ENCODE measurements around the gene CES3. TPM values are rescaled to one million over a fixed set of nuclear protein-coding genes. Genes with fewer than 3 reads are reported as not detected.

CES3 gene
- polyA plus RNA-seq, 1 donor (not counting 4 experiments of a cell fraction or from before 2014, with no cell fraction given): 1.5 TPM

DNA sequence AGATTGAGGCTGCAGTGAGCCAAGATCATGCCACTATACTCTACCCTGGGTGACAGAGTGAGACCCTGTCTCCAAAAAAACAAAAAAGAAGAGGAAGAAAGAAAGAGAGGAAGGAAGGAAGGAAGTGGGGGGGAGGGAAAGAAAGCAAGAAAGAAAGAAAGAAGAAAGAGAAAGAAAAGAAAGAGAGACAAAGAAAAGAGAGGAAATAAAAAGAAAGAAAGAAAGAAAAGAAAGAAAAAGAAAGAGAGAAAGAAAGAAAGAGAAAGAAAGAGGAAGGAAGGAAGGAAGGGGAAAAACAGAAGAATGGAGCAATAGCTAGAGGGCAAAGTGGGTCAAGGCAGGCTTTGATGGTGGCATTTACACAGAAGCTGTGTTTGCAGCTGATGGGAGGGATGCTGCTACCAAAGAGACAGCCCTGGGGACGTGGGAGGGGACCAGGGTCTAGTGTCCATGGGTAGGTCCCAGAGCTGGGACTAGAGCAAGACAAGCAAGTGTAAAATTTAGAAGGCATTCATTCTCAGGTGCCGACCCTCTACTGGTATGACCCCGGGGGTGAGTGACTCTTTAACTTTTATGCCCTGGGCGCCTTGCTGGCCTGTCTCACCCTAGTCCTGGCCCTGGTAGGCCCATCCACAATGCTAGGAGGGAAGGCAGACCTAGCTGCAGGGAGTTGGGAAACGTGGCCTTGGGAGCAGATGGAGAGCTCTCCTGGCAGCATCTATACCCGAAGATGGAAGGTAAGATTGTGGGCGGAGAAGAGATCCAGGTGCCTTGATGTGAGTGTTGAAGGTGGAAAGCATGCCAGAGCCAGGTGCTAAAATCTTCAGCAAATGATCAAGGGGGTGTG is 2.0 kb upstream of the CES3 start:
- no peaks in the 10 kb centered on the region for H3K79me2 ChIP-seq (ENCODE audit: control insufficient read depth, insufficient read depth, low read length)
- DNase-seq (ENCODE audit: low read depth, low spot score) (no peak), FAIRE-seq (no peak)
- H3K9ac ChIP-seq (ENCODE audit: control insufficient read depth, extremely low read depth, insufficient read depth, low read length): no peak overlapping the region
- H2AFZ ChIP-seq (ENCODE audit: control insufficient read depth, low read length): no peak overlapping the region
- no peaks in the 10 kb centered on the region for H3K9me1 ChIP-seq (ENCODE audit: control insufficient read depth, extremely low read depth, insufficient read depth, low read length)
- no peak overlapping the region for H3K27ac ChIP-seq (ENCODE audit: control insufficient read depth, insufficient read depth, low read length)
- TF ChIP-seq, protein P1, sequence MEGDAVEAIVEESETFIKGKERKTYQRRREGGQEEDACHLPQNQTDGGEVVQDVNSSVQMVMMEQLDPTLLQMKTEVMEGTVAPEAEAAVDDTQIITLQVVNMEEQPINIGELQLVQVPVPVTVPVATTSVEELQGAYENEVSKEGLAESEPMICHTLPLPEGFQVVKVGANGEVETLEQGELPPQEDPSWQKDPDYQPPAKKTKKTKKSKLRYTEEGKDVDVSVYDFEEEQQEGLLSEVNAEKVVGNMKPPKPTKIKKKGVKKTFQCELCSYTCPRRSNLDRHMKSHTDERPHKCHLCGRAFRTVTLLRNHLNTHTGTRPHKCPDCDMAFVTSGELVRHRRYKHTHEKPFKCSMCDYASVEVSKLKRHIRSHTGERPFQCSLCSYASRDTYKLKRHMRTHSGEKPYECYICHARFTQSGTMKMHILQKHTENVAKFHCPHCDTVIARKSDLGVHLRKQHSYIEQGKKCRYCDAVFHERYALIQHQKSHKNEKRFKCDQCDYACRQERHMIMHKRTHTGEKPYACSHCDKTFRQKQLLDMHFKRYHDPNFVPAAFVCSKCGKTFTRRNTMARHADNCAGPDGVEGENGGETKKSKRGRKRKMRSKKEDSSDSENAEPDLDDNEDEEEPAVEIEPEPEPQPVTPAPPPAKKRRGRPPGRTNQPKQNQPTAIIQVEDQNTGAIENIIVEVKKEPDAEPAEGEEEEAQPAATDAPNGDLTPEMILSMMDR (optimal IDR thresholded peaks at IDR 0.05 in 1 of 3, IDR thresholded peaks at IDR 0.05 in 1 of 3, conservative IDR thresholded peaks at IDR 0.05 in 1 of 3; ENCODE audit: extremely low read depth in 1 of 3, insufficient read depth in 2 of 3, low read length in 3 of 3): no peak
- no peak for TF ChIP-seq EZH2 (IDR thresholded peaks at IDR 0.05; ENCODE audit: low read length)
- H3K36me3 ChIP-seq (ENCODE audit: control insufficient read depth in 2 of 2, extremely low read depth in 1 of 2, insufficient read depth in 2 of 2, low read length in 2 of 2): no peaks in the 10 kb centered on the region
- H3K4me1 ChIP-seq (ENCODE audit: control insufficient read depth, extremely low read depth, insufficient read depth, low read length): peaks cover 3% of the 10 kb centered on the region
- H3K9me3 ChIP-seq (ENCODE audit: control insufficient read depth, low read depth, low read length): no peaks in the 10 kb centered on the region
- H3K27me3 ChIP-seq (ENCODE audit: control insufficient read depth, extremely low read depth, insufficient read depth, low read length): no peaks in the 10 kb centered on the region
- no peaks in the 10 kb centered on the region for H4K20me1 ChIP-seq (ENCODE audit: control insufficient read depth, extremely low read depth, insufficient read depth, low read length)
- no peak overlapping the region for H3K4me3 ChIP-seq (ENCODE audit: control insufficient read depth in 2 of 3, extremely low read depth in 1 of 3, insufficient read depth in 2 of 3, low read depth in 1 of 3, low read length in 3 of 3)
- dilution Hi-C loops (cut with MboI; ENCODE audit: extremely low pct_ligation_motif_present, low sequenced_read_pairs): no loop called here
- no peak overlapping the region for H3K4me2 ChIP-seq (ENCODE audit: control insufficient read depth, extremely low read depth, insufficient read depth, low read depth, low read length)

DNA sequence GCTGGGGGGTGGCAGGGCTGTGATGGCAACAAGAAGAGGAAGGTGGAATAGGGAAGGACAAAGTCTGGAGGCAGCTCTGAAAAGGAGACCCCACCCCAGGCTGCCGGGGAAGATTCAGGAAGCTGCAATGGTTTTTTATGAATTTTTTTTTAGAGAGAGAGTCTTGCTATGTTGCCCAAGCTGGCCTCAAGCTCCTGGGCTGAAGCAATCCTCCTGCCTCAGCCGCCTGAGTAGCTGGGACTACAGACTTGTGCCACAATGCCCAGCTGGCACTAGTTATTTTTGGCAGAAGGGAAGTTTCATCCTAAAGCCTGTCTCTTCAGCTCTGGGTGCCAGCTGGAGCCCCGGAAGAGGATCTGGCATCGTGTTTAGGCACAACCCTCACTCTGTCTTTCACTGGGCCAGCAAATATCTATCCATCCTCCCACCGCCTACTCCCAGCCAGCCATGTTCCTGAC is 1.3 kb upstream of the CES3 start:
- no peak for FAIRE-seq
- dilution Hi-C loops (cut with MboI; ENCODE audit: extremely low pct_ligation_motif_present, low sequenced_read_pairs): no loop called here
- no peak overlapping the region for H3K27ac ChIP-seq (ENCODE audit: control insufficient read depth, insufficient read depth, low read length)
- no peaks in the 10 kb centered on the region for H3K9me1 ChIP-seq (ENCODE audit: control insufficient read depth, extremely low read depth, insufficient read depth, low read length)
- no peaks in the 10 kb centered on the region for H3K79me2 ChIP-seq (ENCODE audit: control insufficient read depth, insufficient read depth, low read length)
- no peak overlapping the region for H2AFZ ChIP-seq (ENCODE audit: control insufficient read depth, low read length)
- DNase-seq (ENCODE audit: low read depth, low spot score): no peak
- H3K9me3 ChIP-seq (ENCODE audit: control insufficient read depth, low read depth, low read length): no peaks in the 10 kb centered on the region
- no peaks in the 10 kb centered on the region for H4K20me1 ChIP-seq (ENCODE audit: control insufficient read depth, extremely low read depth, insufficient read depth, low read length)
- no peaks in the 10 kb centered on the region for H3K27me3 ChIP-seq (ENCODE audit: control insufficient read depth, extremely low read depth, insufficient read depth, low read length)
- no peak overlapping the region for H3K4me2 ChIP-seq (ENCODE audit: control insufficient read depth, extremely low read depth, insufficient read depth, low read depth, low read length)
- H3K4me1 ChIP-seq (ENCODE audit: control insufficient read depth, extremely low read depth, insufficient read depth, low read length): peaks cover 3% of the 10 kb centered on the region
- TF ChIP-seq EZH2 (IDR thresholded peaks at IDR 0.05; ENCODE audit: low read length): no peak
- TF ChIP-seq, protein P1 (optimal IDR thresholded peaks at IDR 0.05 in 1 of 3, IDR thresholded peaks at IDR 0.05 in 1 of 3, conservative IDR thresholded peaks at IDR 0.05 in 1 of 3; ENCODE audit: extremely low read depth in 1 of 3, insufficient read depth in 2 of 3, low read length in 3 of 3): no peak
- H3K4me3 ChIP-seq (ENCODE audit: control insufficient read depth in 2 of 3, extremely low read depth in 1 of 3, insufficient read depth in 2 of 3, low read depth in 1 of 3, low read length in 3 of 3): no peak overlapping the region
- peaks cover 0 to 1% of the 10 kb centered on the region in 2 experiments for H3K36me3 ChIP-seq (ENCODE audit: control insufficient read depth in 2 of 2, extremely low read depth in 1 of 2, insufficient read depth in 2 of 2, low read length in 2 of 2)
- H3K9ac ChIP-seq (ENCODE audit: control insufficient read depth, extremely low read depth, insufficient read depth, low read length): no peak overlapping the region

All from keratinocyte (primary cell).